PC-9 (cell line): ENCODE results near the gene RNF44. TPM values are rescaled to one million over a fixed set of nuclear protein-coding genes. Genes with fewer than 3 reads are reported as not detected.

ENCODE experiments used
- Bru-seq: library from RNA; stranded (reverse); fragments of 400-500 nt; gene quantifications from one replicate; lab custom pipeline; 2021; lab: Mats Ljungman, UMichigan
- BruChase-seq, 2 experiments: library from RNA; stranded (reverse); fragments of 400-500 nt; gene quantifications; one replicate each; lab custom pipeline; 2021; lab: Mats Ljungman, UMichigan
- BruUV-seq: library from RNA; stranded (reverse); fragments of 400-500 nt; replicated peaks from 2 replicates; lab custom pipeline; 2021; lab: Mats Ljungman, UMichigan
- CTCF ChIA-PET: fragments of 300-600 bp; sonication (Branson Sonifier 250); formaldehyde crosslinking; loops from one replicate; lab custom pipeline; 2022; ENCODE audit warnings: antibody characterized with exemption; lab: Charles Lee
- POLR2A ChIA-PET: fragments of 300-600 bp; sonication (Branson Sonifier 250); formaldehyde crosslinking; loops from one replicate; lab custom pipeline; 2022; ENCODE audit warnings: antibody characterized with exemption; ENCODE audit not compliant: unreplicated experiment; lab: Charles Lee
- DNase-seq, 2 experiments: peaks; one replicate each; pipeline versions ENCODE4 v3.0.0 to v3.0.0-alpha.2; 2015 to 2022; ENCODE audit warnings: mixed read lengths in 1 of 2
- H2AFZ ChIP-seq: fragments of 200-600 bp; sonication (generic); 2 replicates; pipeline ENCODE4 v1.8.1; 2017; ENCODE audit warnings: antibody characterized with exemption
- H3F3A ChIP-seq: fragments of 200-600 bp; sonication (generic); 2 replicates; pipeline ENCODE4 v1.8.1; 2017; ENCODE audit warnings: antibody characterized with exemption, mild to moderate bottlenecking, low read depth; ENCODE audit not compliant: insufficient read depth
- H3K27ac ChIP-seq: fragments of 200-600 bp; sonication (generic); 2 replicates; pipeline ENCODE4 v1.6.1; 2016; ENCODE audit warnings: mixed run types
- H3K27me3 ChIP-seq: fragments of 200-600 bp; sonication (generic); 2 replicates; pipeline ENCODE4 v1.6.1; 2016; ENCODE audit warnings: low read depth, mixed run types; ENCODE audit not compliant: insufficient read depth
- H3K36me3 ChIP-seq: fragments of 200-600 bp; sonication (generic); 2 replicates; pipeline ENCODE4 v1.6.1; 2016; ENCODE audit warnings: low read depth, mixed run types
- H3K4me1 ChIP-seq: fragments of 200-600 bp; sonication (generic); replicated peaks from 2 replicates; pipeline ENCODE4 v1.6.1; 2016; ENCODE audit warnings: mixed run types; ENCODE audit not compliant: insufficient read depth
- H3K4me2 ChIP-seq: fragments of 200-600 bp; sonication (generic); 2 replicates; pipeline ENCODE4 v1.6.1; 2017; ENCODE audit warnings: mixed run types
- H3K4me3 ChIP-seq: fragments of 200-600 bp; sonication (generic); 2 replicates; pipeline ENCODE4 v1.6.1; 2016; ENCODE audit warnings: mixed run types
- H3K79me2 ChIP-seq: fragments of 200-600 bp; sonication (generic); 2 replicates; pipeline ENCODE4 v1.6.1; 2017; ENCODE audit warnings: low read depth, mixed run types
- H3K9me2 ChIP-seq: fragments of 200-600 bp; sonication (generic); 2 replicates; pipeline ENCODE4 v1.8.1; 2017; ENCODE audit warnings: mild to moderate bottlenecking; ENCODE audit not compliant: insufficient read depth
- H3K9me3 ChIP-seq: fragments of 200-600 bp; sonication (generic); 2 replicates; pipeline ENCODE4 v1.8.1; 2016; ENCODE audit warnings: low read depth; ENCODE audit not compliant: insufficient read depth
- H4K20me1 ChIP-seq: fragments of 200-600 bp; sonication (generic); 2 replicates; pipeline ENCODE4 v1.8.1; 2017; ENCODE audit not compliant: insufficient read depth
- EZH2 ChIP-seq: fragments of 200-600 bp; sonication (generic); IDR thresholded peaks from 2 replicates; pipeline ENCODE4 v1.8.0; 2017; ENCODE audit warnings: antibody characterized with exemption, low read depth
- intact Hi-C: fragments of 100-400 bp; cut with micrococcal nuclease; formaldehyde crosslinking; loops from one replicate; pipeline ENCODE4 v1.10.0; 2022; ENCODE audit not compliant: unreplicated experiment
- long read RNA-seq: library from polyadenylated mRNA; stranded (forward); transcript quantifications from one replicate; pipeline ENCODE4 v2.0.0, GENCODE V29; 2022
- total RNA-seq: library from RNA; stranded (reverse); gene quantifications from 2 replicates; pipeline ENCODE4 v1.2.3, GENCODE V29; 2021
- TF ChIP-seq, protein P1 (sequence below): fragments of 200-600 bp; sonication (generic); conservative IDR thresholded peaks from 2 replicates; pipeline ENCODE4 v1.6.1; 2017; ENCODE audit warnings: mixed run types, antibody characterized with exemption, mild to moderate bottlenecking, moderate library complexity

The RNF44 gene
- total RNA-seq (87.4 and 94.2 TPM in 2 replicates), Bru-seq, nascent RNA (percentile 77 among the genes with signal in this experiment), BruChase-seq, experiment 1, labeled RNA remaining after a 2-hour chase (percentile 86 among the genes with signal in this experiment), BruChase-seq, experiment 2, labeled RNA remaining after a 6-hour chase (percentile 94 among the genes with signal in this experiment)
- long read RNA-seq, partial matches to known transcripts, result 3 of 63 reads
- long read RNA-seq, other reads (novel, unspliced or antisense), result 60 of 63 reads

DNA sequence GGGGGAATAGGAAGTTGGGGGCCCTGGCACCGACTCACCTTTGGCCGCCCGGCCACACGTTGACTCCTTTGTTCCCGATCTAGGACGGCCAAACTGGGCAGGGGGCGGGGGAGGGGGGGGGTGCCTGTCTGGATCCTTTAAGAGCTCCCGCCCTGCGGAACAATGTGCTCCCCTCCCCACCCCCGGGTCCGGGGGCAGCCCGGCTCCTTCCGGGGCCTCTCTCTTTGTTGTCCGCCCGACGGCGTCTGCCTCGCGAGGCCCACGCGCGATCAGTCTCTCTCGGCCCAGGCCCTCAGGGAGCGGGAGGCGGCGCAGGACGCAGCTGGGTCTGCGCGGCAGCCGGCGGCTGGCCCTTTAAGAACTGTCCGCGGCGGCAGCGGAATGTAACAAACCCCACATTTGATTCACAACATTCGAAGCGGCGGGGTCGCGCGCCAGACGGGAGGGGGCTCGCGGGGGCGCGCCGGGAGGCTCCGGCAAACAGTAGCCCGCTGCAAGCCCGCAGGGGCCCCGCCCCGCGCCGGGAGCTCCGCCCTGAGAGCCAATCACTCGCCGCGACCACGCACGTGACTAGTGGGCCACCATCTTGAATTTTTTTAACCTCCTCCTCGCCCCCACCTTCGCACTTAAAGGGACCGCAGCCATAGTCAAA lies at the start of gene RNF44:
RNF44 (minus strand) TSS at position 501 of the 652 bp plus-strand sequence. CDS start 4,930 bp downstream, outside the sequence.
- H3K9me3 ChIP-seq, result no peaks in the 10 kb centered on the region
- H4K20me1 ChIP-seq, result peaks cover 32% of the 10 kb centered on the region
- peaks cover 26% of the 10 kb centered on the region for H3K4me1 ChIP-seq
- no TSS peak for BruUV-seq
- POLR2A ChIA-PET, result interaction anchor here (0.6 to 1.1 kb wide), 7 partner anchors 12 to 993 kb away, joined by 3 to 16 read pairs (median 4); partner anchors contain the start of gene CDHR2
- peak; percentile 89 to 99 for DNase-seq
- peak within 1 kb of the TSS; percentile 99 for H2AFZ ChIP-seq
- H3K4me2 ChIP-seq, result peak within 1 kb of the TSS; percentile 91
- H3F3A ChIP-seq, result peaks cover 27% of the 10 kb centered on the region
- H3K27ac ChIP-seq, result peak within 1 kb of the TSS; percentile 79
- TF ChIP-seq, protein P1, sequence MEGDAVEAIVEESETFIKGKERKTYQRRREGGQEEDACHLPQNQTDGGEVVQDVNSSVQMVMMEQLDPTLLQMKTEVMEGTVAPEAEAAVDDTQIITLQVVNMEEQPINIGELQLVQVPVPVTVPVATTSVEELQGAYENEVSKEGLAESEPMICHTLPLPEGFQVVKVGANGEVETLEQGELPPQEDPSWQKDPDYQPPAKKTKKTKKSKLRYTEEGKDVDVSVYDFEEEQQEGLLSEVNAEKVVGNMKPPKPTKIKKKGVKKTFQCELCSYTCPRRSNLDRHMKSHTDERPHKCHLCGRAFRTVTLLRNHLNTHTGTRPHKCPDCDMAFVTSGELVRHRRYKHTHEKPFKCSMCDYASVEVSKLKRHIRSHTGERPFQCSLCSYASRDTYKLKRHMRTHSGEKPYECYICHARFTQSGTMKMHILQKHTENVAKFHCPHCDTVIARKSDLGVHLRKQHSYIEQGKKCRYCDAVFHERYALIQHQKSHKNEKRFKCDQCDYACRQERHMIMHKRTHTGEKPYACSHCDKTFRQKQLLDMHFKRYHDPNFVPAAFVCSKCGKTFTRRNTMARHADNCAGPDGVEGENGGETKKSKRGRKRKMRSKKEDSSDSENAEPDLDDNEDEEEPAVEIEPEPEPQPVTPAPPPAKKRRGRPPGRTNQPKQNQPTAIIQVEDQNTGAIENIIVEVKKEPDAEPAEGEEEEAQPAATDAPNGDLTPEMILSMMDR, result no peak
- no peak for TF ChIP-seq EZH2
- no peaks in the 10 kb centered on the region for H3K36me3 ChIP-seq
- CTCF ChIA-PET, result interaction anchor here (0.5 to 1.2 kb wide), 7 partner anchors 22 to 833 kb away, joined by 3 to 8 read pairs (median 3); no protein-coding TSS in a partner anchor
- H3K79me2 ChIP-seq, result peaks cover 45% of the 10 kb centered on the region
- no peaks in the 10 kb centered on the region for H3K27me3 ChIP-seq
- intact Hi-C loops, result loop anchor here (1.0 to 10.0 kb wide), 6 partner anchors 90 to 468 kb away; partner anchors contain the start of genes CLTB, HIGD2A, NOP16 and TSPAN17
- H3K4me3 ChIP-seq, result peak within 1 kb of the TSS; percentile 99
- H3K9me2 ChIP-seq, result no peaks in the 10 kb centered on the region

DNA sequence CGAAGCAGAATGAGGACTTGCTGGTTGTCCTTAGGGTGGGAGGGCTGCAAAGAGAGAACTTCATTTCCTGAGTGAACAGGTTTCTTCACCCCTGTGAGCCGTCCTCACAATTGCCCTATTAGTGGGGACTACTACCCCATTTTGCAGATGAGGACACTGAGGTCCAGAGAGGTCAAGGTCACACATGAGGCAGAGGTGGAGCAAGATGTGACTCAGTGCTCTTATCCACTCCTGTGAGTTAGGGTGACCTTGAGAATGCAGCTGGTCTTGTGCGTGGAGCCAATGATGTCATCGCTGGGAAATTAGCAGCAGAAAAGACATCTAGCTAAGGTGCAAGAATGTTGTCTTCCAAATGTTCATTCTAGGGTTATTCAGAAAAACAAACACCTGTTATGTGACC lies 45.9 kb upstream of the RNF44 start:
- H3K4me1 ChIP-seq, result 0 out of 2 replicates have a peak, but pooled peaks cover 2% of the 10 kb centered on the region
- H3K36me3 ChIP-seq, result no peaks in the 10 kb centered on the region
- no TSS peak for BruUV-seq
- ChIA-PET POLR2A (no interaction called here), CTCF (no interaction called here)
- H3K4me2 ChIP-seq, result no peak overlapping the region
- H3K79me2 ChIP-seq, result no peaks in the 10 kb centered on the region
- H2AFZ ChIP-seq, result no peak overlapping the region
- TF ChIP-seq, protein P1, result no peak
- TF ChIP-seq EZH2, result no peak
- H3K9me2 ChIP-seq, result no peaks in the 10 kb centered on the region
- intact Hi-C loops, result no loop called here
- no peak overlapping the region for H3K27ac ChIP-seq
- H3F3A ChIP-seq, result peaks cover 5% of the 10 kb centered on the region; the same call in 1 of the 2 replicates
- no peaks in the 10 kb centered on the region; the same call in 1 of the 2 replicates for H3K27me3 ChIP-seq
- DNase-seq, result no peak
- no peak overlapping the region for H3K4me3 ChIP-seq
- H3K9me3 ChIP-seq, result no peaks in the 10 kb centered on the region; the same call in 1 of the 2 replicates
- H4K20me1 ChIP-seq, result no peaks in the 10 kb centered on the region

DNA sequence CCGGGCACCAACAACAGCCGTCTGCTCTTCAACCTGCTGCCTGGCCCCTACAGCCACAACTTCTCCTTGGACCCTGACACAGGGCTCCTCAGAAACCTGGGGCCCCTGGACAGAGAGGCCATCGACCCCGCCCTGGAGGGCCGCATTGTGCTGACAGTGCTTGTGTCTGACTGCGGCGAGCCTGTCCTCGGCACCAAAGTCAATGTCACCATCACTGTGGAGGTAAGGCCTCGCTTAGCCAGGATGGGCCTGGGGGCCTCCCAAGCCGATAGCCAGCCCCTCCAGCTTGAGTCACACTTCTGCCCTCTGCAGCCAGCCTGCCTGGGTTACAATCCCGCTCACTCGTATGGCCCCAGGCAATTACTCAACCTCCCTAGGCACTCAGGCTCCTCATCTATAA lies 44.2 kb upstream of the RNF44 start:
- Histone ChIP-seq H3K4me1 (0 out of 2 replicates have a peak, but pooled peaks cover 4% of the 10 kb centered on the region), H3F3A (peaks cover 5% of the 10 kb centered on the region; the same call in 1 of the 2 replicates), H3K9me3 (no peaks in the 10 kb centered on the region; the same call in 1 of the 2 replicates), H3K4me3 (no peak overlapping the region), H3K27ac (no peak overlapping the region), H3K36me3 (no peaks in the 10 kb centered on the region), H3K79me2 (no peaks in the 10 kb centered on the region), H3K9me2 (no peaks in the 10 kb centered on the region), H3K27me3 (no peaks in the 10 kb centered on the region; the same call in 1 of the 2 replicates), H3K4me2 (no peak overlapping the region), H2AFZ (no peak overlapping the region), H4K20me1 (no peaks in the 10 kb centered on the region)
- POLR2A ChIA-PET, result no interaction called here
- TF ChIP-seq, protein P1, result no peak
- no peak for TF ChIP-seq EZH2
- BruUV-seq, result no TSS peak
- CTCF ChIA-PET, result no interaction called here
- DNase-seq, result no peak
- intact Hi-C loops, result no loop called here
